DMS 273 (cell line): Measurements from ENCODE around the gene LMCD1.

ENCODE experiments used
- DNase-seq: peaks from one replicate; lab custom pipeline; 2025; ENCODE audit not compliant: unreplicated experiment; lab: John Stamatoyannopoulos, UW

Gene LMCD1

DNA sequence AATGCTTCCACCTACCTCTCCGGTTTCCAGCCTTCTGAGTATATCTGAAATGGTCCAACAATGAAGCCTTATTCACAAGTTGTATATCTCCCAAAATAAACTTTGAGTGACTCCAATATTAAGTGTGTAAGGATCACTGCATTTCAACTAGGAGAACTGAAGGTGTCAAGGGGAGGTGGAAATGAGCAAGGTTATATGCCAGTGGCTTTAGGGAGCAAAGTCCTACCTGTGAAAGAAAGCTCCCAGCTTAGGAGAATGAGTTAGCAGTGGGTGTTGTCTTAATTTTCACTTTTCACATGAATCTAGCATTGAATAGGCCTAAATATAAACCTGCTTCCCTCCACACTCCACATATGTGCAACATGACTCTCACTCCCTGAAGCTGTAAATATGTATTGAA, 29.0 kb downstream of the LMCD1 start:
- DNase-seq, result no peak

DNA sequence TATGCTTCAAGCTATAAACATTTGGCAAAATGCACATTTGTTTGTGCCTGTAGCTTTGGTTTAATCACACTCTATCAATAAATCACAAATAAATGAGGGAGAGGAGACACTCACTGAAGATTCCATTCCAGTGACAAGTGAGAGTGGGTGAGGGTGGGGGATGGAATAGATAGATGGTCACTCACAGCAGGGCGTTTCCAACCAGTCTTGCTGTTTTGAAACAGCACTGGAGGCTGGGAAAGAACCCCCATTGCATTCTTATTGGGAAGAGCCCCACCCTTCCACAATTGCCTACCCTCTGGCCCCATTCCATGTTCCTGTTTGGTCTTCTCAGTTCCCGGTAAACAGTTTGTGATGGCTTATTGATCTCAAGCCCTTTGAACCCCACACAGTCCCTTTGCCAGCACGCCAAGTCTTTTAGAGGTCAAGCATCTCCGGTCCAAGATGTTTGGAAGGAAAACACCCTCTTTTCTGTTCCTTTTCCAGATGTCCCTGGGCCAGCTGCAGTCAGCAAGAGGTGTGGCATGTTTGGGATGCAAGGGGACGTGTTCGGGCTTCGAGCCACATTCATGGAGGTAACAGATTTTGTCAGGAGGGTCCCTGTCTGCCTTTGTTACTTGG, 30.7 kb downstream of the LMCD1 start:
- DNase-seq, result no peak

DNA sequence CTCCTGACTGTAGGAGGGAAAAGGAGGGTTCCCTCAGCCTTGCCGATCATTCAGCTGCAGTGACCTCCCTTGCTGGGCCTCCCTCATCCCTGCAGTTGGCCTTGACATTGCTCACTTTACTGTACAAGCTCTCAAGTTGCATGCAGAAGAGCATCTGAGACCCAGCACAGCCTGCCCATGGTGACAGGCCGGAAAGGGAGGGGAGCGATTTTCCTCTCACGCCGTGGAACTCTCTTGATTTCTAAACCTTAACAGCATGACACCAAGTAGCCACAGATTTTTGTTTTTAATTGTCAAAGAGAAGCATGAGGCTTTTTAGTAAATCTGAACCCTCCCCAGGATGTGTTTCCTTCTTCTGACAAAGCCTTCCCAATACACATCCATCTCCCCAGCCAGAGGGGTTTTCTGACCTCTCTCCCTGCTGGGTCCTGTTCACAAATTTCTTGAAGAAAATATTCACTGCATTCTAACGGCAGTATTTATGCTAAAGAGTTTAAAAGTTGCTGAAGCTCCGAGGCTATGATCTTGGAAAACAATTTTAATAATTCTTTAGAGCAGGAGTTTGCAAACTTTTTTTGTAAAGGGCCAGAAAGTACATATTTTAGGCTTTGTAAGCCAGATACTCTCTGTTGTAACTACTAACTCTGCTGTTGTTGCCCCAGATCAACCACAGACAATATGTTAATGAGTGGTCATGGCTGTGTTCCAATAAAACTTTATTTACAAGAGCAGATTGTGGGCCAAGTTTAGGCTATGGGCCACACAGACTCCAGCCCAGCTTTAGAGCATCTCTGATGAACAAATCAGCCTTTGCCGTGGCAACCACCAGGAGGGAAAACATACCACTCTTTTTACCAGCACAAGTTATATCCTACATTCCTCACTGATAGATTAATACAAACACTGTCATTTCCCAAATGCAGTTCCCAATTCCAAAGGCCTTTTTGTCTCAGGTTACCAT, 34.8 kb downstream of the LMCD1 start:
- DNase-seq, result no peak

DNA sequence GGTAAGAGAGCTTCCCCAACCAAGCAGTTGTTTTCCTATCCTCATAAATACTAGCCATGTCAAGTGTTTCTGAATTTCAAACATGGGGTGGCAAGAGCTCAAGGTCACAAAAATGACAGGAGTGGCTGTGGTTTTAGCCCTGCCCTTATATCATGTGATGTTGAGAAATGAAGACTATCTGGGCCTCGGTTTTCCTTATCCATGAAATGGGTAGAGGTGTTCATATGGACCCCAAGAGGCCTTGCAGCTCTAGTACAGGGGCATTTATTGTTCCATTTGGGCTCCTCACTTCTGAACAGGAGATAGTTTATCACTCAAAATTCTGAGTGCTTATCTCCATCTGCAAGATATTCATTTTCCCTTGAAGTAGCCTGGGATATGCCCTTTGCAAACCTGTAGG, 35.8 kb downstream of the LMCD1 start:
- DNase-seq, result no peak

DNA sequence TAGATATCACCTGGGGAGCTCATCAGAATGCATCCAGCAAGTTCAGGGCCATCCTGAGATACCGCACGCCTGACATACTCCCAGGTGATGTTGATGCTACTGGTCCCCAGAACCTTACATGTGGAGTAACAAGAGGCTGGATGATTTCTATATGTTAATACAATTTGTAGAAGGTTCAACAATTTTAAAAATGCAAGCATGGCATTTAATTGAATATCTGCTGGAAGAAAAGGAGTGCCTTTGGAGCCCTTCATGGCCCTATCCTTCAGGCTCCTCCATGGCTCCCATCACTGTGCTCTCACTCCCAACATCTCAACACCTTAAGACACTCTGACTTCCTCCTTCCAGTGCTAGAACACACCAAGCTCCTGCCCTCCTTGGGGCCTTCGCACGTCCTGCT, 36.6 kb downstream of the LMCD1 start:
- DNase-seq, result no peak

DNA sequence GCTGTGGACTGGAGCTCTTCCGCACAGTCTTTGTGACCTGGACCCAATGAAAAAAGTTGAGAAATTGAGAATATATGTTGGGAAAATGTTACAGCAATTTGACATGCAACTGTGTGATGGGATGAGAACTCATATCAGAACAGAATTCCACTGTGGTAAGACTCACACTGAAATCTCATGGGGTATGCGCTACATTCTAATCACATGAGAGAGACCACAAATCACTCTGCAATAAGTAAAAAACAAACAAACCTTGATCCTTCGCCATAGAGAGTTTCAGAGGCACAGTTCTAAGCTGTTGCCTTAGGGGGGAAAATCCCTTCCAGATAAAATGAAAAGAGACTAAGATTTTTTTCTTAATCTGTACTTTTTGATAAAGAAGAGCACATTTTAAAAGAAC, 37.3 kb downstream of the LMCD1 start:
- DNase-seq, result no peak

DNA sequence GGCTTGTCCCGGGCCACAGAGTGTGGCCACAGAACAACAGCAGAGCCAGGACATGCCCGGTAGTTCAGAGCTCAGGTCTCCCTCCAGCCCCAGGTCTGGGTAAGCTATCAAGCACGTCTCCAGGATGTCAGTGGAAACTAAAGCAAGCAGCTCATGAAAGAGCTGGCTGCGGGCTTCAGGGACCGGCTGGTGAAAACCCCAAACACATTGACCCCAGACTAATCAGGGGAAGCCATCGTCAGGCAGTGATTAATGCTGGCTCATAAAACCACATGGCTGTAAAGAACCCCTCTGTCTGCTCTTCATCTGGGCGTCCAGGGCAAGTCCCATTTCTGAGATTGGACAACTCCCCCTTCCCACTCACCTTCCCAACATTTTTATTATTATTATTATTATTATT, 37.8 kb downstream of the LMCD1 start:
- no peak for DNase-seq

DNA sequence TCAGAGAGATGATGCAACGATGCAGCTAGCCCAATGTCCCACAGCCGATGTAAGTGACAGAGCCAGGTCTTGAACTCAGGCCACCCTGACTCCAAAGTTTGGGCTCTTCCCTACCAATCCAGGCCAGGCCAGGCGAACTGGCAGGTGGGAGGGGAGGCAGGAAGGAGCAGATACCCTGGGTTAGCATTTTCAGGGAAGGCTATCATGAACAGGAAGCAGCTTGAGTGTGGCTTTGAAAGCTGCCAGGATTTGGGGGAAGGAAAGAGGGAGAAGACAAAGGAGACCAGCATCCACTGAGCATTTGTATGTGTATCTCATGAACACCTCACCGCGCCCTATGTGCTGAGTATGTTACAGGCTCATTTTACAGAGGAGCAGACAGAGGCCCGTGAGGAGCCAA, 38.8 kb downstream of the LMCD1 start:
- DNase-seq, result no peak

DNA sequence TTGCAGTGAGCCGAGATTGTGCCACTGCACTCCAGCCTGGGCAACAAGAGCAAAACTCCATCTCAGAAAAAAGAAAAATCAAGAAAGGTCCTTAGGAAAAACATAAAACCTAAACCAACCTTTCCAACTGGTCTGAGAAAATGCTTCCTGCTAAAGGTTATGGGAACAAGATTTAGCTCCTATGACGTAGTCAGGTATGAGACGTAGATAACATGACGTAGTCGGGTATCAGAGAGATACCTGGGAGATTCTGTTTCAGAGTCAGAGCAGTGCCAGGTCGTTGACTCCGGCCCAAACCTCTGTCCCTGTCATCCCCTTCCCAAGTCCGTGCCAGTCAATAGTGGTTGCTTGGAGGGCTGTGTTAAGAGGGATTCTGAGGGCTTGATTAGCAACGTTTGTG, 39.9 kb downstream of the LMCD1 start:
- no peak for DNase-seq

DNA sequence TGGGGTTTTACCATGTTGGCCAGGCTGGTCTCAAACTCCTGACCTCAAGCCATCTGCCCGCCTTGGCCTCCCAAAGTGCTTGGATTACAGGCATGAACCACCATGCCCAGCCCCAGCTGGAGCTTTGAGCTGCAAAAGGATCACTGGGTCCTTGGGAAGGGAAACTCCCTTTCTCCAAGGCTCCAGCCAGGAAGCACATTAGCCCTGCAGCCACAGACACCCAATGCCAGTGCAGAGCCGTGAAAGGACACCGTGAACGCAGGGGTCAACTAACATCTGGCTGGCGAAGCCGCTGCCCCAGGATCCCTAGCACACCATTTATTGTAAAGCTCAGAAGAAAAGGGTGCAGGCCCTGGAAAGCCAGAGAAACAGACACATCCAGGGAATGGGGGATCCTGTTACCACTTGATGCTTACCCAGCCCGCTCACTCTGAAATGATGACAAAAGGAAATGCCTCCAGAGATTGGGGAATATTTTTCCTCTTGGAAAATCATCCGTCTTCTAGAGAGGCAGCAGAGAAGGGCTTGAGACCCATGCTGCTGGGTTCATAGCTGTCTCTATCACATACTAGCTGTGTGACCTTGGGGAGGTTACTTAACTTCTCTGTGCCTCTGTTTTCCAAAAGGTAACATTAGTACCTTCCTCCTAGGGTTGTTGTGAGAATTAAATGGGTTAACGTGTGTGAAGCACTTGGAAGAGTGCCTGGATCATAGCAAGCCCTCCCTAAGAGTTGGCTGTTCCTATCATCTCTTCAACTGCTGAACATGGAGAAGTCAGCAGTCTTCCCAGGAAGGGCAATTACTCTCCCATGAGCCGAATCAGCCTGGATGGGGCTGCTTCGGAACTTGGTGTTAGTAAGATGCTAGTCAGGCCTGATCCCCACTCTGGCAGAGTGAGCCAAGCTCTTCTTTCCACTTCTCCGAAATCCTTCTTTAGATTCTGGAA, 40.8 kb downstream of the LMCD1 start:
- DNase-seq, result no peak

DNA sequence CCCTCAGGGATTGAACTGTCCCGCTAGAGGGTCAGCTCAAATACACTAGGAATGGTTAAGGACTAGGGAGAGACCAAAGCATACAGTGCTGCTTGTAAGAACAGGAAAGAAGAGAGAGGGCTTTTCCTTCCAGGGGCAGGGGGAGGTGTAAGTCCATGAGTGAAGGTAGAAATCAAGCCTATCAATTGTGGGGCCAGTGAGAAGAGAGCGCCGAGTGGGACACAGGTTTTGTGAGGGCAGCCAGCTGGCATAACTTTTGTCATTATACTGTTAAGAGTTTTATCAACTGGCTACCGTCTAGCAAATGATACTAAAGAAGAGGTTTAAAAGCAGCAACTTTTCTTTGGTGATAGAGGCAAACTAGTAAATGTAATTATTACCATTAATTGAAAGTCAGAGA, 45.0 kb downstream of the LMCD1 start:
- DNase-seq, result no peak

DNA sequence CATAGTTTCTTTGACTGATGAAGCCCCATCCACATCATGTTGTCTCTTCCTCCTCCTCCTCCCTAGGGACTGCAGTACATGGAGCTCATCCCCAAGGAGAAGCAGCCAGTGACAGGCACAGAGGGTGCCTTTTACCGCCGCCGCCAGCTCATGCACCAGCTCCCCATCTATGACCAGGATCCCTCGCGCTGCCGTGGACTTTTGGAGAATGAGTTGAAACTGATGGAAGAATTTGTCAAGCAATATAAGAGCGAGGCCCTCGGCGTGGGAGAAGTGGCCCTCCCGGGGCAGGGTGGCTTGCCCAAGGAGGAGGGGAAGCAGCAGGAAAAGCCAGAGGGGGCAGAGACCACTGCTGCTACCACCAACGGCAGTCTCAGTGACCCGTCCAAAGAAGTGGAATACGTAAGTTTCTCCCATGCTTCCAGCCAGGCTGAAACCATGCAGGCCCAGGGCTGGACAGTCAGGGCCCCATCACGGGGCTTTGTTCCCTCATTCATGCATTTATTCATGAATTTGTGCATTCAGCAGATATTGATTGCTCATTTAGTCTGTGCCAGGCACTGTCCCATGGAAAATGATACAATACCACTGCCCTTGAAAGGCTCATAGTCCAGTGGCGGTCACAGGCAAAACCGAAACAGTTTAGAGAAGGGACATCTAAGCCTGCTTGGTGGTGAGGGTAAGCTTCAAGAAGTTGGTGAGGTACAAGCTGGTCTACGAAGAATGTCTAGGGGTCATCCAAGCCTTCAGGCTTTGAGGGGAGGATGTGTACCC, 47.1 kb downstream of the LMCD1 start:
- DNase-seq, result no peak

DNA sequence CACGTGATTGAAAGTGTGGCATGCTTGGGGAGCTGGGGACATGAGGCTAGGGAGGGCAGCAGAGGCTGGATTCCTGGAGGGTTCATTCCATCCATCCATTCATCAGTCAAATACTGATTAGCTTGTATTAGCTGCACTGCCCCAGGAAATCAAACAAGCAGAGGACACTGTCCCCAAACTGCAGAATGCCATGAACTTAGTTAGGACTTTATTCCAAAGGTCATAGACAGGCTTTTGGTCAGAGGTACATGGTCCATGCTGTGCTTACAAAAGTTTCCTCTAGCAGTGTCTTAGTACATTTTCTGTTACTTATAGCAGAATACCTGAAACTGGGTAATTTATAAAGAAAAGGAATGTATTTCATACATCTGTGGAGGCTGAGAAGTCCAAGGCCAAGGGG, 47.7 kb downstream of the LMCD1 start:
- DNase-seq, result no peak

DNA sequence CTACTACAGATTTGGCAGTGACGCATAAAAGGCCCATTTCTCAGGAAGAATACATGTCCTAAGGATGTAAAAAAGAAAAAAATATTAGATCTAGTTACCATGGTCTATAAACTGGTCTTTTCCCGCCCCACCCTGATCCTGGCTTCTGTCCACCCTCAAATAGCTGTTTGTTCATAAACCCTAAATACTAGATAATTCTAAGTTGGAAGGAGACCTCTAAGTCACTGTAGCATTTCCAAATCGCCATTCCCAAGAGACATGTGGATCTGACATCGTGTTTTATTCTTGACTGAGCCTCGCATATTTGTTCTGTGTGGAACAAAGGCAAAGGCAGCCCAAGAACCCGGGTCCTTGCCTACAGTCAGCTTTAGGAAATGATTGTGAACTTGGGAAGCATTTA, 49.0 kb downstream of the LMCD1 start:
- DNase-seq, result no peak

DNA sequence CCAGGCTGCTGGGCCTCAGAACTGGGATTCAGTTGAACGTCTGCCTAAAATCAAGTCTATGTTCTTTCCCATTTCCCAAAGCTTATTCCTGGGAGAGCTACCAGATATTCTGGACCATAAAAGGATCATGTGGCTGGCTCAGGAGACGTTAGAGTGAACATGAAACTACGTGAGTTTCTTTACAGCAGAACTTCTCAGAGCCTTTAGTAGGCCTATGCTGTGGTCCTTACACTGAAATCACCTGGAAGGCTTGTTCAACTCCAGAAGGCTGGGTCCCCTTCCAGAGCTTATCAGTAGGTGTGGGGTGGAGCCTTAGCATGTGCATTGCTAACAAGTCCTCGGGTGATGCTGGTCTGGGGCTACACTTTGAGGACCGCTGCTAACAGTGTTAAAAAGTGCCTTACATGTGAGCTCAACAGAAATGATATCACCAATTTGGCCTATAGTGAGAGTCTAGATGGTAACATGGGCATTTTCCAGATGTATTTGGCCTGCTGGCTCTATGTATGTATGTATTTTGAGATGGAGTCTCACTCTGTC, 50.7 kb downstream of the LMCD1 start:
- DNase-seq, result no peak

DNA sequence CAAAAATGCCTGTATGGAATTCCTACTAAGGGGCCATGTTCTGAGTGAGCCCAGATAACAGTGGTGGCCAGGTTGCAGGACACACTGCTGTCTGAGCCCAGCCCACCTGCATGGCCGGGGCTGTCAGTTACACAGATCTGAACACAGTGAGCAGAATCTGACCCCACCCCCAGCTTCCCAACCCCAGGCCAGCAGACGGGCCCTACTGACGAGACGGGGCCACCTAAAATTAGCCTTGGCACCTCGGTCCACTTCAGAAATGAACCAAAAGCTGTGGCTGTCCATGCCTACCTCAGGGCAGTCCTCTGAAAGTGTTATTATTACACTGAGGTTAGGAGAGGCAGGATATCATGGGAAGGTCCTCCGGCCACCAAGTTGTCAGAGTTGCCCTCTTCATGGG, 51.8 kb downstream of the LMCD1 start:
- no peak for DNase-seq

DNA sequence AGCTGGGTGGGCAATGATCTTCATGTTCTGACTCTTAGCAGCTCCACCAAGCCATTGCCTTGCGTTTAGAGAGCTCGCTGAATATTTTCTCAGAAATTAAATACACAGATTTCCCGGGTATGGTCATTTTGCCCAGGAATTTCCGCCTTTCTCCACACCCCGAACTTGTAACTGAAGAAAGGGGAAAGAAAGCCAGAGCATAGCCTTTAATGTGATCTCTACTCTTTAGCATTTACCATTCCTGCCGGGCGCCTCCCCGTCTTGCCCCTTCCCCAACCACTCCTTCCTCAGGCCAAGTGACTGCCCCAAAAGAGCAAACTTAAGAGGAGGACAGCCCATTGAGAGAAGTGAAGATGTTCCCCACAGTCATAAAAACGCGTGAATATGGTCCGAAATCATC, 53.1 kb downstream of the LMCD1 start:
- no peak for DNase-seq

DNA sequence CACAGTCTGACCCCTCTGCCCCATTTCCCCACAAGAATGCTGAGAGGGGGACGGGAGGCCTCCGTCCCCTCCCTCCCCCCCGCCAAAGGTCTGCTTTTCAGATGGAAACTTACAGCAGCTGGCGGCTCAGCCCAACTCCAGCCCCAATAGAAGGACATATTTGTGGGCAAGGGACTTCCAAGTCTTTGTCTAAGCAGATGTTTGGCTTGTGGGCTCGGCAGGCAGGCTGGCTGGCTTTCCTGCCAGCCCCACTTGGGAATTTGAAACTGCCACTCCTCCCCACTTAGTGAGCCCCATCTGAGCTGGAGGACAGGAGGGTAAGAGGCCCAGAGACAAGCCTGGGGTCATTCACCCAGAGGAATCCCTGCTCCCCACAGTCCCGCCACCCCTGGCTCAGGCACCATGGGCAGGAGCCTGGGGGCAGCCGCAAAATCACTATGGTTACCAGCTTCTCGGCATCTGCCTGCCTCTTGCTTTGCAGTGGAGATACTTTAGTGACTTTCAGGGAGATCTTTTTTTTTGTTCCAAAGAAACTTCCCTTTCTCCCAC, 53.6 kb downstream of the LMCD1 start:
- DNase-seq, result peak; percentile 77

DNA sequence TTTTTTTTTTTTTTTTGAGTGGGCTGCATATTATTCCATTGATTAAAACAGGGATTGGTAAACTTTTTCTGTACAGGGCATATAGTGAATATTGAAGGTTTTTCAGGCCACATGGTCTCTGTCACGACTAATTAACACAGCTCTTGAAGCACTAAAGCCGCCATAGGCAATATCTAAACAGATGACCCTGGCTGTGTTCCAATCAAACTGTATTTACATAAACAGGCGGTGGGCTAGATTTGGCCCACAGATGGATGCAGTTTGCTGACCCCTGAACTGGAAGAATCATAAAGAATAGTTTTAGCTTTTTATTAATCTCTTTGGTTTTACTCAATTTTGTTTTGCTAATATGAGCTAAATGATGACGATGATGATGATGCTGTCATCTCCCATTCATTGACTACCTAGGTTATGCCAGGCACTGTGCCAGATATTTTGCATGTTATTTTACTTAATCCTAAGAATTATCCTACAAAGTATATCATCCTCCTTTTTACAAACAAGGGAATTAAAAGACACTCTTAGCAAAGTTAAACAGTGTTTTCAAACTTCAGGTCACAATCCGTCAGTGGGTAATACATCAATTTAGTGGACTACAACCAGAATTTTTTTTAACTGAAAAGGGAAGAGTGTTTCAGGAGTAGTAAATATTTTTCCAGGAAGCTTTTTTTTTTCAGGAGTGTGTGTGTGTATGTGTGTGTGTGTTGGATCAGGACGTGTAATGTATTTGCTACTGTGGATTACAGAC, 54.3 kb downstream of the LMCD1 start:
- DNase-seq, result peak; percentile 52
